Liver (tissue), 9 donors: Measurements from ENCODE around the gene CDK15. TPM values are rescaled to one million over a fixed set of nuclear protein-coding genes. Genes with fewer than 3 reads are reported as not detected.
A peak's percentile ranks its signal among the peaks of the same experiment; 100 is the strongest.

Experiments used
- DNase-seq: peaks from one replicate; pipeline ENCODE4 v3.0.0-alpha.2; 2017; ENCODE audit warnings: low spot score
- H3K27ac ChIP-seq, 2 donors: one replicate each; pipeline ENCODE4 v1.7.0; 2013; ENCODE audit warnings: inconsistent platforms in 2 of 2, low read length in 2 of 2, control low read depth in 1 of 2, low read depth in 1 of 2, mild to moderate bottlenecking in 1 of 2
- H3K27me3 ChIP-seq, 4 donors: one replicate each; pipeline versions ENCODE4 v1.6.1 to v1.7.0; 2013; ENCODE audit warnings: low read length in 3 of 4, inconsistent platforms in 1 of 4, mild to moderate bottlenecking in 1 of 4, moderate library complexity in 1 of 4; ENCODE audit not compliant: control insufficient read depth in 4 of 4, insufficient read depth in 4 of 4
- H3K36me3 ChIP-seq, 4 donors: one replicate each; pipeline versions ENCODE4 v1.6.1 to v1.7.0; 2013; ENCODE audit warnings: low read length in 3 of 4, mild to moderate bottlenecking in 3 of 4, low read depth in 1 of 4, moderate library complexity in 1 of 4; ENCODE audit not compliant: control insufficient read depth in 4 of 4, insufficient read depth in 3 of 4
- H3K4me1 ChIP-seq, 4 donors: one replicate each; pipeline versions ENCODE4 v1.6.1 to v1.7.0; 2013; ENCODE audit warnings: low read length in 3 of 4, mild to moderate bottlenecking in 3 of 4, moderate library complexity in 1 of 4; ENCODE audit not compliant: control insufficient read depth in 4 of 4, insufficient read depth in 4 of 4
- H3K4me3 ChIP-seq, 3 donors: one replicate each; pipeline versions ENCODE4 v1.6.1 to v1.7.0; 2013; ENCODE audit warnings: low read length in 3 of 3, control low read depth in 1 of 3, low read depth in 1 of 3, mild to moderate bottlenecking in 1 of 3
- H3K9ac ChIP-seq, 2 donors: one replicate each; pipeline ENCODE4 v1.7.0; 2013; ENCODE audit warnings: low read length in 2 of 2, mild to moderate bottlenecking in 2 of 2, moderate library complexity in 2 of 2, control low read depth in 1 of 2, low read depth in 1 of 2
- H3K9me3 ChIP-seq, 4 donors: one replicate each; pipeline versions ENCODE4 v1.6.1 to v1.7.0; 2013; ENCODE audit warnings: low read length in 3 of 4; ENCODE audit not compliant: control insufficient read depth in 4 of 4
- EGR1 ChIP-seq, 2 donors: IDR thresholded peaks; 2 replicates each; pipeline ENCODE4 v1.6.1; 2016 to 2018; ENCODE audit warnings: antibody characterized with exemption in 2 of 2, low read depth in 2 of 2
- FOXA1 ChIP-seq: IDR thresholded peaks from 2 replicates; pipeline ENCODE4 v1.6.1; 2016; ENCODE audit warnings: antibody characterized with exemption
- FOXA2 ChIP-seq: IDR thresholded peaks from 2 replicates; pipeline ENCODE4 v1.6.1; 2016; ENCODE audit warnings: antibody characterized with exemption
- GABPA ChIP-seq, 2 donors: IDR thresholded peaks in 1 of 2; conservative IDR thresholded peaks in 1 of 2; 2 replicates each; pipeline ENCODE4 v1.6.1; 2016; ENCODE audit warnings: antibody characterized with exemption in 2 of 2, mild to moderate bottlenecking in 1 of 2, moderate library complexity in 1 of 2
- HNF4G ChIP-seq: IDR thresholded peaks from 2 replicates; pipeline ENCODE4 v1.6.1; 2016; ENCODE audit warnings: antibody characterized with exemption
- JUND ChIP-seq, 2 donors: IDR thresholded peaks; 2 replicates each; pipeline ENCODE4 v1.6.1; 2016; ENCODE audit warnings: antibody characterized with exemption in 2 of 2
- NR2F2 ChIP-seq: IDR thresholded peaks from 2 replicates; pipeline ENCODE4 v1.6.1; 2016; ENCODE audit warnings: antibody characterized with exemption
- RAD21 ChIP-seq, 2 donors: IDR thresholded peaks; 2 replicates each; pipeline ENCODE4 v1.6.1; 2016; ENCODE audit warnings: antibody characterized with exemption in 2 of 2, mild to moderate bottlenecking in 2 of 2
- RXRA ChIP-seq, 2 donors: IDR thresholded peaks; 2 replicates each; pipeline ENCODE4 v1.6.1; 2017 to 2018; ENCODE audit warnings: antibody characterized with exemption in 2 of 2, mild to moderate bottlenecking in 1 of 2
- SP1 ChIP-seq: IDR thresholded peaks from 2 replicates; pipeline ENCODE4 v1.6.1; 2018; ENCODE audit warnings: antibody characterized with exemption, mild to moderate bottlenecking
- TAF1 ChIP-seq: conservative IDR thresholded peaks from 2 replicates; pipeline ENCODE4 v1.6.1; 2016; ENCODE audit warnings: antibody characterized with exemption, mild to moderate bottlenecking
- YY1 ChIP-seq: IDR thresholded peaks from 2 replicates; pipeline ENCODE4 v1.6.1; 2016; ENCODE audit warnings: antibody characterized with exemption, mild to moderate bottlenecking
- WGBS: extraction: QIAGEN DNeasy Blood & Tissue Kit; methylation state at CpG from one replicate; pipeline ENCODE4 v1.1.7; 2013; 5-methylcytosine and 5-hydroxymethylcytosine counted together
- polyA plus RNA-seq, 2 donors: library from polyadenylated mRNA; stranded (reverse) in 1 of 2; unstranded in 1 of 2; fragments of 200-250 nt in 1 of 2; fragments of >200 nt in 1 of 2; fragmentation: Nextera tagmentation in 1 of 2; extraction: Ambion mirVana in 1 of 2; gene quantifications; one replicate each; pipeline versions ENCODE4 v1.2.1 to v1.2.3, GENCODE V29; 2013 to 2015
- total RNA-seq, 2 donors: library from RNA; depleted of rRNA; stranded (reverse); fragments of >200 nt; gene quantifications; one replicate each; pipeline ENCODE4 v1.2.3, GENCODE V29; 2014
- TF ChIP-seq, protein P1 (sequence below): fragments of 150-350 bp; IDR thresholded peaks from 2 replicates; pipeline ENCODE4 v1.5.1; 2017; ENCODE audit warnings: improper control_type of control experiment, low read depth, low read length; ENCODE audit not compliant: missing input control
- TF ChIP-seq, protein P2 (sequence below): IDR thresholded peaks from 2 replicates; pipeline ENCODE4 v1.6.1; 2016; ENCODE audit warnings: antibody characterized with exemption
- TF ChIP-seq, protein P3 (sequence below): IDR thresholded peaks from 2 replicates; pipeline ENCODE4 v1.6.1; 2016; ENCODE audit warnings: antibody characterized with exemption, mild to moderate bottlenecking
- TF ChIP-seq, protein P4 (sequence below): IDR thresholded peaks from 2 replicates; pipeline ENCODE4 v1.6.1; 2016; ENCODE audit warnings: antibody characterized with exemption
- TF ChIP-seq, protein P5 (sequence below): IDR thresholded peaks from 2 replicates; pipeline ENCODE4 v1.6.1; 2016; ENCODE audit warnings: antibody characterized with exemption
- donor health status: healthy.
- donor health status: healthy.
- donor health status: healthy.
- donor health status: healthy.
- donor health status: healthy.

Gene CDK15
- total and polyA plus RNA-seq, 4 donors: under 0.01 to 0.47 (median 0.06) TPM; not detected in 1

DNA sequence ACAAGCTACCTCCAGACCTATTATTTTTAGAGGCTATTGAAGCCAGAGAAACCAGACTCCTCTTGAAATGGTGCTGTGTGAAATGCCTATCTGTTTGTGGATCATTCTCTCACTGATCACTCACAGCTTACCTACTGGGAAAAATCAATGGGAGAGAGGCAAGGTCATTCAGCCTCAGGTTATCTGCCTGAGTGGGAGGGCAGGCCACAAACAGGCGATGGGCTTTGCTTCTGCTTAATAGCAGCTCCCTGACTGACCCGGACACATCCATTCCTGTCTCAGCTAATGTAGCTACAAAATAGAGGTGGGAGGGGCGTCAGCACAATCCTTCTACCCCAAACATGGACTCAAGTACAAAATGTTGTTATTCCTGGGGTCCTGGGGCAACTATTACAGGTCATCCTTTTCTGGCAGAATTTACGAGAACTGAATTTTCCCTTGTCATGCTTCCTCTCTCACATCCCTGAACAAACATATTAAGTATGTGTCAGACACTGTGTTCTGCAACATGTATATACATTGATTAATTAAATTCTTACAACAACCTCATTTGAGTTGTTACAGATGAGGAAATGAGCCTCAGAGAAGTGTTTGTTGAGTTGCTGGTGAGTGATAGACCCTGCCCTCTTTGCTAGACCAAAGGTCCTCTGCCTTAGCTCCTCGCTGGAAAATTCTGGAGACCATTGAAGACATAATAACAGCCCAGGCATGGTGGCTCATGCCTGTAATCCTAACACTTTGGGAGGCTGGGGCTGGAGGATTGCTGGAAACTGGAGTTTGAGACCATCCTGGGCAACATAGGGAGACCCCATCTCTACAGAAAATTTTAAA is 60.5 kb downstream of the CDK15 start:
- Histone ChIP-seq H3K36me3 (no peaks in the 10 kb centered on the region), H3K27me3 (no peaks in the 10 kb centered on the region), H3K27ac (no peak overlapping the region), H3K9ac (no peak overlapping the region), H3K4me3 (no peak overlapping the region), H3K9me3 (no peaks in the 10 kb centered on the region), H3K4me1 (no peaks in the 10 kb centered on the region)
- no peak for TF ChIP-seq FOXA1
- peak; percentile 51 to 60 for TF ChIP-seq RXRA (IDR thresholded peaks at IDR 0.05)
- peak; percentile 12 for TF ChIP-seq YY1
- no peak for TF ChIP-seq HNF4G
- no peak for TF ChIP-seq GABPA (IDR thresholded peaks at IDR 0.05 in 1 of 2, conservative IDR thresholded peaks at IDR 0.05 in 1 of 2)
- peak in 1 of 2 donors; percentile 21 for TF ChIP-seq RAD21 (IDR thresholded peaks at IDR 0.05)
- 58% methylated on average over 5 of the region's 5 CpGs for WGBS
- no peak for DNase-seq

DNA sequence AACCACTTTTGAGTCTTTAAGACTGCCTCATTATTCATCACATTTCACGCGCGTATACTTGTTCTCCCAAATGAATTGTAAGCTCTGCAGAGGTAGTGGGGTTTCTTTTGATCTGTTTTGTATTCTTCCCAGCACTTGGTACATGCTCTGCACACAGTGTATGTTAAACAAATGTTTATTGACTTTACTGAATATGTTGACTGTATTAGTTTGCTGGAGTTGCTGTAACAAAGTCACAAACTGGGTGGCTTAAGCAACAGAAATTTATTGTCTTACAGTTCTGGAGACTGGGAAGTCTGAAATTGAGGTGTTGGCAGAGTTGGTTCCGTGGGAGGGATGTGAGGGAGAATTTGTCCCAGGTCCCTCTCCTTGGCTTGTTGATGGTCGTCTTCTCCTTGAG is 65.1 kb downstream of the CDK15 start:
- Histone ChIP-seq H3K4me1 (no peaks in the 10 kb centered on the region), H3K9me3 (no peaks in the 10 kb centered on the region), H3K27ac (no peak overlapping the region), H3K9ac (no peak overlapping the region), H3K27me3 (no peaks in the 10 kb centered on the region), H3K36me3 (no peaks in the 10 kb centered on the region), H3K4me3 (no peak overlapping the region)
- TF ChIP-seq, protein P1, sequence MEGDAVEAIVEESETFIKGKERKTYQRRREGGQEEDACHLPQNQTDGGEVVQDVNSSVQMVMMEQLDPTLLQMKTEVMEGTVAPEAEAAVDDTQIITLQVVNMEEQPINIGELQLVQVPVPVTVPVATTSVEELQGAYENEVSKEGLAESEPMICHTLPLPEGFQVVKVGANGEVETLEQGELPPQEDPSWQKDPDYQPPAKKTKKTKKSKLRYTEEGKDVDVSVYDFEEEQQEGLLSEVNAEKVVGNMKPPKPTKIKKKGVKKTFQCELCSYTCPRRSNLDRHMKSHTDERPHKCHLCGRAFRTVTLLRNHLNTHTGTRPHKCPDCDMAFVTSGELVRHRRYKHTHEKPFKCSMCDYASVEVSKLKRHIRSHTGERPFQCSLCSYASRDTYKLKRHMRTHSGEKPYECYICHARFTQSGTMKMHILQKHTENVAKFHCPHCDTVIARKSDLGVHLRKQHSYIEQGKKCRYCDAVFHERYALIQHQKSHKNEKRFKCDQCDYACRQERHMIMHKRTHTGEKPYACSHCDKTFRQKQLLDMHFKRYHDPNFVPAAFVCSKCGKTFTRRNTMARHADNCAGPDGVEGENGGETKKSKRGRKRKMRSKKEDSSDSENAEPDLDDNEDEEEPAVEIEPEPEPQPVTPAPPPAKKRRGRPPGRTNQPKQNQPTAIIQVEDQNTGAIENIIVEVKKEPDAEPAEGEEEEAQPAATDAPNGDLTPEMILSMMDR: no peak
- TF ChIP-seq GABPA (IDR thresholded peaks at IDR 0.05 in 1 of 2, conservative IDR thresholded peaks at IDR 0.05 in 1 of 2) (no peak), FOXA2 (no peak), EGR1 (IDR thresholded peaks at IDR 0.05; ENCODE audit: low read depth in 2 of 2) (no peak), YY1 (no peak), NR2F2 (no peak), RXRA (IDR thresholded peaks at IDR 0.05) (no peak), TAF1 (no peak), SP1 (no peak), FOXA1 (no peak), RAD21 (IDR thresholded peaks at IDR 0.05) (no peak), JUND (IDR thresholded peaks at IDR 0.05) (no peak)
- TF ChIP-seq, protein P2, sequence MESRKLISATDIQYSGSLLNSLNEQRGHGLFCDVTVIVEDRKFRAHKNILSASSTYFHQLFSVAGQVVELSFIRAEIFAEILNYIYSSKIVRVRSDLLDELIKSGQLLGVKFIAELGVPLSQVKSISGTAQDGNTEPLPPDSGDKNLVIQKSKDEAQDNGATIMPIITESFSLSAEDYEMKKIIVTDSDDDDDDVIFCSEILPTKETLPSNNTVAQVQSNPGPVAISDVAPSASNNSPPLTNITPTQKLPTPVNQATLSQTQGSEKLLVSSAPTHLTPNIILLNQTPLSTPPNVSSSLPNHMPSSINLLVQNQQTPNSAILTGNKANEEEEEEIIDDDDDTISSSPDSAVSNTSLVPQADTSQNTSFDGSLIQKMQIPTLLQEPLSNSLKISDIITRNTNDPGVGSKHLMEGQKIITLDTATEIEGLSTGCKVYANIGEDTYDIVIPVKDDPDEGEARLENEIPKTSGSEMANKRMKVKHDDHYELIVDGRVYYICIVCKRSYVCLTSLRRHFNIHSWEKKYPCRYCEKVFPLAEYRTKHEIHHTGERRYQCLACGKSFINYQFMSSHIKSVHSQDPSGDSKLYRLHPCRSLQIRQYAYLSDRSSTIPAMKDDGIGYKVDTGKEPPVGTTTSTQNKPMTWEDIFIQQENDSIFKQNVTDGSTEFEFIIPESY: no peak
- TF ChIP-seq, protein P3, sequence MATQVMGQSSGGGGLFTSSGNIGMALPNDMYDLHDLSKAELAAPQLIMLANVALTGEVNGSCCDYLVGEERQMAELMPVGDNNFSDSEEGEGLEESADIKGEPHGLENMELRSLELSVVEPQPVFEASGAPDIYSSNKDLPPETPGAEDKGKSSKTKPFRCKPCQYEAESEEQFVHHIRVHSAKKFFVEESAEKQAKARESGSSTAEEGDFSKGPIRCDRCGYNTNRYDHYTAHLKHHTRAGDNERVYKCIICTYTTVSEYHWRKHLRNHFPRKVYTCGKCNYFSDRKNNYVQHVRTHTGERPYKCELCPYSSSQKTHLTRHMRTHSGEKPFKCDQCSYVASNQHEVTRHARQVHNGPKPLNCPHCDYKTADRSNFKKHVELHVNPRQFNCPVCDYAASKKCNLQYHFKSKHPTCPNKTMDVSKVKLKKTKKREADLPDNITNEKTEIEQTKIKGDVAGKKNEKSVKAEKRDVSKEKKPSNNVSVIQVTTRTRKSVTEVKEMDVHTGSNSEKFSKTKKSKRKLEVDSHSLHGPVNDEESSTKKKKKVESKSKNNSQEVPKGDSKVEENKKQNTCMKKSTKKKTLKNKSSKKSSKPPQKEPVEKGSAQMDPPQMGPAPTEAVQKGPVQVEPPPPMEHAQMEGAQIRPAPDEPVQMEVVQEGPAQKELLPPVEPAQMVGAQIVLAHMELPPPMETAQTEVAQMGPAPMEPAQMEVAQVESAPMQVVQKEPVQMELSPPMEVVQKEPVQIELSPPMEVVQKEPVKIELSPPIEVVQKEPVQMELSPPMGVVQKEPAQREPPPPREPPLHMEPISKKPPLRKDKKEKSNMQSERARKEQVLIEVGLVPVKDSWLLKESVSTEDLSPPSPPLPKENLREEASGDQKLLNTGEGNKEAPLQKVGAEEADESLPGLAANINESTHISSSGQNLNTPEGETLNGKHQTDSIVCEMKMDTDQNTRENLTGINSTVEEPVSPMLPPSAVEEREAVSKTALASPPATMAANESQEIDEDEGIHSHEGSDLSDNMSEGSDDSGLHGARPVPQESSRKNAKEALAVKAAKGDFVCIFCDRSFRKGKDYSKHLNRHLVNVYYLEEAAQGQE: no peak
- TF ChIP-seq, protein P4, sequence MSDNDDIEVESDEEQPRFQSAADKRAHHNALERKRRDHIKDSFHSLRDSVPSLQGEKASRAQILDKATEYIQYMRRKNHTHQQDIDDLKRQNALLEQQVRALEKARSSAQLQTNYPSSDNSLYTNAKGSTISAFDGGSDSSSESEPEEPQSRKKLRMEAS: no peak
- TF ChIP-seq, protein P5, sequence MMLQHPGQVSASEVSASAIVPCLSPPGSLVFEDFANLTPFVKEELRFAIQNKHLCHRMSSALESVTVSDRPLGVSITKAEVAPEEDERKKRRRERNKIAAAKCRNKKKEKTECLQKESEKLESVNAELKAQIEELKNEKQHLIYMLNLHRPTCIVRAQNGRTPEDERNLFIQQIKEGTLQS: no peak
- 96% methylated on average over 5 of the region's 5 CpGs for WGBS
- DNase-seq: no peak
